GM12801 (cell line): ENCODE measurements around the gene PHC2.

ENCODE experiments used
- TF ChIP-seq, protein P1 (sequence below): IDR thresholded peaks from one replicate; pipeline ENCODE4 v1.5.1; 2011; ENCODE audit warnings: control low read depth; ENCODE audit not compliant: insufficient read length; ENCODE audit errors: extremely low read depth

The PHC2 gene

DNA sequence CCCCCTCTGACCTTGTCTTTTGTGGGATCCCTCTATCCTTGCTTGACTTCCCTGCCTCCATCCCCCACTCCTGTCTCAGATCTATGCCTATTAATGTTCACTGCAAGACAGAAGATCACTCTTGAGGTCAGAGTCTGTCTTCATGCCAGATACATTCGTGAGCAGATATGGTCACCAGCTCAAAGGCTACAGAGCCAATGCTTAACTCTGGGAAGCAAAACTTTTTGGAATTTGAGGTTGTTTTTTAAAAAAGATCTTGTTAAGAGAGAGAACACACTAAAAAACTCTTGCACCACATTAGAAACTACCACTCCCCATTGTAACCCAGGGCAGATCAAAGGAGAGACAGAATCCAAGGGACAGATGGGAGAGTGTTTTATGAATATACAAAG is 92.9 kb downstream of the PHC2 start:
- TF ChIP-seq, protein P1, sequence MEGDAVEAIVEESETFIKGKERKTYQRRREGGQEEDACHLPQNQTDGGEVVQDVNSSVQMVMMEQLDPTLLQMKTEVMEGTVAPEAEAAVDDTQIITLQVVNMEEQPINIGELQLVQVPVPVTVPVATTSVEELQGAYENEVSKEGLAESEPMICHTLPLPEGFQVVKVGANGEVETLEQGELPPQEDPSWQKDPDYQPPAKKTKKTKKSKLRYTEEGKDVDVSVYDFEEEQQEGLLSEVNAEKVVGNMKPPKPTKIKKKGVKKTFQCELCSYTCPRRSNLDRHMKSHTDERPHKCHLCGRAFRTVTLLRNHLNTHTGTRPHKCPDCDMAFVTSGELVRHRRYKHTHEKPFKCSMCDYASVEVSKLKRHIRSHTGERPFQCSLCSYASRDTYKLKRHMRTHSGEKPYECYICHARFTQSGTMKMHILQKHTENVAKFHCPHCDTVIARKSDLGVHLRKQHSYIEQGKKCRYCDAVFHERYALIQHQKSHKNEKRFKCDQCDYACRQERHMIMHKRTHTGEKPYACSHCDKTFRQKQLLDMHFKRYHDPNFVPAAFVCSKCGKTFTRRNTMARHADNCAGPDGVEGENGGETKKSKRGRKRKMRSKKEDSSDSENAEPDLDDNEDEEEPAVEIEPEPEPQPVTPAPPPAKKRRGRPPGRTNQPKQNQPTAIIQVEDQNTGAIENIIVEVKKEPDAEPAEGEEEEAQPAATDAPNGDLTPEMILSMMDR, result no peak

DNA sequence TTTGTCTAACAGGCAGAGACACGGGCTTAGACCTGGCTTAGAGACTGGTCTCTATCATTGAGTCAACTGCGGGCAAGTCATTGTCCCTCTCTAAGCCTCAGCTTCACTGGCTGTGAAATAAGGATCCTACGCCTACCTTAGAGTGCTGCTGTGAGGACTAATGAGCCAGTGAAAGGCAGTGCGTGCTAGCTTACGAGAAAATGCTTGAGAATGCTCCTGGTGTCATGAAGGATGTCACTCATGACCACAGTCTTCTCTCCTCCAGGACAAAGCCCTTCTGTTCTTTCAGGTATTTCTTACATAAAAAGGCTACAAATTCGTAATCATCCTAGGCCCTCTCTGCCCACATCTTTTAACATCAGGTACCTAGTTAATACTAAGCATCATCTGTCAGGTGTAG is 93.5 kb downstream of the PHC2 start:
- TF ChIP-seq, protein P1, result no peak

DNA sequence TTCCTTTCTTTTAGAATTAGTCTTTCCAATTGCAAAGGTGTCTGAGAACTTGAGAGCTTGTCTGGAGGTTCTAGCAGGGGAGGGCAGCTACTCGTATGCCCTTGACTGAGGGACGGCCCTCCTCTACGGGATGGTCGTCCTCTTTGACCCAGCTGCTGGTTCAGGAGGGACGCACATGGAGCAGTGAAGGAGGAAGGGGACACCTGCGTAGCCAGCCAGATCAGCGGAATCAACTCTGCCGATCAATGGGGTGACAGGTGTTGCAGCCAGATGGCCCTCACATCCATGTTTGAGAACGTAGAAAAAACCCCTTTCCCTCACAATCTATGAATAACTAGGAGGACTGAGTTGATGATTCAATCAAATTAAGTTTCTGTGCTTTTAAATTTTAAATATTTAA is 94.3 kb downstream of the PHC2 start:
- TF ChIP-seq, protein P1, result no peak

DNA sequence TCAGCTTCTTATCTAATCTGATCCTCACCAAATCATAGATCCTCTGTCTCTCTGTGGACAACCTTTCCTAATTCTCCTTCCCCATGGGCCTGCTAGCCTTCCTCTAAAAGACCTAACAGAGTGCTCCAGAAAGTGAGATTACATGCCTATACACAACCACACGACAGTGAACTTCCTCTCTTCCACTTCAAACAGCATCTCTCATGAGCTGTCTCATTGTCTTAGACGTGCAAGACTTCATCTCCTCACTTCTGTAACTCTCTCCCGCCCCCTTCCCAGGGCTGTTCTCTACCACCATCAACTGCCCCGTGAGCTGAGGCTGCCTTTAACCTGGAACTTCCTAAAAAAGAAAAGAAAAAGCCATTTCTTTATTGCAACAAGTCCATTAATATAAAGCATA is 95.9 kb downstream of the PHC2 start:
- TF ChIP-seq, protein P1, result no peak

DNA sequence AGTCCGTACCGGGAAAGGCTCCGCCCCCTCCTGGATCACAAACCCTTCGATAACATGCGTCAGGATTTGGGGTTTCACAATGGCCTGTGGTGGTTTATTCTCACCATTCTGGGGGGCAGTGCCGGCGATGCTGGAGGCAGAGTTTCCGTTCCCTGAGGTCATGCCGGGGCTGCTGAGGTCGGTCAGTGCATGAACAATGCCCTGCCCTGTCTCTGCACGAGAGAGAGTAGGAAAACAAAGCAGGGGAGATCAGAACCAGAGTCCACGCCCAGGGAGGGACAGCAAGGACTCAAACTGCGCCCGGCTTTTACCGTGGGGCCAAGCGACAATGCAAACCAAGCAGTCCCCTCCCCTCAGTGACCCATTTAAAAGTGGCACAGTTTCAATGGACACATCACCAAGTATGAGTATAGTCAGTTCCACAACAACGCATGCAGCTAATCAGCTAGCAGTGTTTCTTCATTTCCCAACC is 96.8 kb downstream of the PHC2 start:
- TF ChIP-seq, protein P1, result no peak

DNA sequence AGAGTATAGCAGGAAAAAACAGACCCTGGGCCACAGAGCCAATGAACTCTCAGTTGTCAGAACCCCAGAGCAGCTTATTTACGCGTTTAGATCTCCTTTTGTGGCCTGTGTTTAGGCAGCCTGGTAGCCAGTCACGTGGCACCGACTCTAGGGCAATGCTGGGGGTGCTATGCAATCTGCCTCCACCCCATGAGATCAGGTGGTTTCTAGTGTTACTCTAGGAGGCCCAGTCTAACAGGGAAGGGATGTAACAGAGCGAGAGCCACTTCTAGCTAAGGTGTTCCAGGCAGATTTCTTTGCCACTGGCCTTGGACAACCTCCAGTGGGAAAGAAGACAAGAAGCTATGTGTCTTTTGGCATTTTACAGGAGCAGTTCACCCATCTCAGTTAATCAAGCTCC is 98.0 kb downstream of the PHC2 start:
- TF ChIP-seq, protein P1, result no peak

DNA sequence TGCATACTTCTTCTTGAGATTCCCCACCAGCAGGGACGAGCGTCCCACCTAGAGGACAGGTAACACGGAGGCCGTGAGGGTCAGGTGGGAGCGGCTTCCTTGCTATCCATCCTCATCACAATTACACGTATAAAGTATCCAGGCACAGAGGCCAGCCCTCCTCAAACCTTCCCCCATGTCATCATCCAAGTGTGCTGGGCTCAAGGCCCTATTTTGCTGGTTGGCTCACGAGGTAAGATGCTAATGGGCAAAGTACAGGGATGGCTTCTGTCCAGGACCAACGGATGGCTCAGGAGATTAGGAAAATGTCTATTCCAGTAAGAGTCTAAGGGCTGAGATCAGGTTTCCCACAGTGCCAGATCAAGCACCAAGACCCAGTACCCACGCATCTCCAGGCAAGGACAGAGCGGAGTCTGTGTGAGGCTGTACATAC is 98.5 kb downstream of the PHC2 start:
- TF ChIP-seq, protein P1, result no peak
